Panc1 (cell line): Measurements from ENCODE around the gene ZDHHC14. TPM values are rescaled to one million over a fixed set of nuclear protein-coding genes. Genes with fewer than 3 reads are reported as not detected.

Experiments used
- ATAC-seq: fragments of 200-7000 bp; cut with Tn5 transposase; 2 replicates; pipeline ENCODE4 v1.9.1; 2020; ENCODE audit warnings: mild to moderate bottlenecking, moderate library complexity
- BruUV-seq: library from RNA; stranded (reverse); fragments of 400-500 nt; replicated peaks from 2 replicates; lab custom pipeline; 2021; lab: Mats Ljungman, UMichigan
- CTCF ChIA-PET: fragments of 300-600 bp; sonication (Branson Sonifier 250); formaldehyde crosslinking; loops from one replicate; lab custom pipeline; 2022; ENCODE audit warnings: antibody characterized with exemption; lab: Charles Lee
- POLR2A ChIA-PET: fragments of 300-600 bp; sonication (Branson Sonifier 250); formaldehyde crosslinking; loops from one replicate; lab custom pipeline; 2022; ENCODE audit warnings: antibody characterized with exemption; lab: Charles Lee
- DNase-seq: peaks from one replicate; pipeline ENCODE4 v3.0.0-alpha.2; 2010; ENCODE audit warnings: low read depth, low spot score
- H3K27ac ChIP-seq: 2 replicates; pipeline ENCODE4 v1.5.1; 2011; ENCODE audit warnings: mild to moderate bottlenecking, low read length, inconsistent platforms
- H3K27me3 ChIP-seq: fragments of 200-500 bp; sonication (Bioruptor generic); 2 replicates; pipeline ENCODE4 v1.6.0; 2014; ENCODE audit warnings: low read length, inconsistent platforms; ENCODE audit not compliant: control insufficient read depth, insufficient read depth
- H3K36me3 ChIP-seq: fragments of 200-500 bp; sonication (Bioruptor generic); 2 replicates; pipeline ENCODE4 v1.5.1; 2014; ENCODE audit warnings: inconsistent platforms, mild to moderate bottlenecking, low read length, moderate library complexity; ENCODE audit not compliant: control insufficient read depth, insufficient read depth
- H3K4me1 ChIP-seq: 2 replicates; pipeline ENCODE4 v1.5.1; 2011; ENCODE audit warnings: inconsistent platforms, mild to moderate bottlenecking, low read length, moderate library complexity; ENCODE audit not compliant: control insufficient read depth, insufficient read depth
- H3K4me3 ChIP-seq, 2 experiments: 2 replicates each; pipeline ENCODE4 v1.5.1; 2011 to 2012; ENCODE audit warnings: low read depth in 2 of 2, low read length in 2 of 2, mild to moderate bottlenecking in 2 of 2, inconsistent platforms in 1 of 2, moderate library complexity in 1 of 2
- H3K9me3 ChIP-seq: fragments of 200-500 bp; sonication (Bioruptor generic); 2 replicates; pipeline ENCODE4 v1.5.1; 2014; ENCODE audit warnings: low read depth, mild to moderate bottlenecking, inconsistent platforms, low read length, moderate library complexity; ENCODE audit not compliant: control insufficient read depth, insufficient read depth
- CTCF ChIP-seq: fragments of 450-650 bp; IDR thresholded peaks from 2 replicates; pipeline ENCODE4 v1.5.1; 2017; ENCODE audit warnings: mild to moderate bottlenecking
- POLR2AphosphoS5 ChIP-seq: IDR thresholded peaks from 2 replicates; pipeline ENCODE4 v1.6.1; 2012; ENCODE audit warnings: mild to moderate bottlenecking, low read depth, low read length, moderate library complexity
- REST ChIP-seq, 2 experiments: IDR thresholded peaks; 2 replicates each; pipeline ENCODE4 v1.6.1; 2011 to 2012; ENCODE audit warnings: low read depth in 2 of 2, control low read depth in 1 of 2, low read length in 1 of 2, mild to moderate bottlenecking in 1 of 2, moderate library complexity in 1 of 2; ENCODE audit not compliant: insufficient read depth in 1 of 2
- SIN3A ChIP-seq: IDR thresholded peaks from 2 replicates; pipeline ENCODE4 v1.6.1; 2012; ENCODE audit warnings: low read depth, mild to moderate bottlenecking, low read length, moderate library complexity, borderline replicate concordance; ENCODE audit not compliant: insufficient read depth
- TCF7L2 ChIP-seq: IDR thresholded peaks from 2 replicates; pipeline ENCODE4 v1.6.1; 2011; ENCODE audit warnings: mild to moderate bottlenecking, low read depth, low read length, inconsistent platforms
- in situ Hi-C: cut with HindIII; loops from 2 replicates; pipeline ENCODE4 v1.10.0; 2016; ENCODE audit warnings: low sequenced_read_pairs, low pct_unique_long_range_greater_than_20kb
- intact Hi-C: fragments of 100-400 bp; cut with micrococcal nuclease; formaldehyde crosslinking; loops from one replicate; pipeline ENCODE4 v1.10.0; 2022; ENCODE audit not compliant: unreplicated experiment
- total RNA-seq: library from RNA; stranded (reverse); gene quantifications from one replicate; pipeline ENCODE4 v1.2.1, GENCODE V29; 2021; ENCODE audit not compliant: unreplicated experiment

Gene ZDHHC14
- total RNA-seq, 1 experiment from 2014 or later = 19.9 TPM

GRCh38 chr6:157547112-157547511 is 166.1 kb downstream of the ZDHHC14 start:
- TF ChIP-seq SIN3A (no peak), CTCF (no peak)
- CTCF ChIA-PET = no interaction called here
- Histone ChIP-seq H3K36me3 (no peaks in the 10 kb centered on the region; the same call in 1 of the 2 replicates), H3K27ac (no peak overlapping the region), H3K9me3 (no peaks in the 10 kb centered on the region), H3K4me3 (no peak overlapping the region), H3K4me1 (no peaks in the 10 kb centered on the region), H3K27me3 (no peaks in the 10 kb centered on the region)
- DNase-seq (no peak), ATAC-seq (no peak)
- intact Hi-C loops = no loop called here
- BruUV-seq = no TSS peak
- POLR2A ChIA-PET = no interaction called here
- in situ Hi-C loops = no loop called here

- ChIA-PET POLR2A (no interaction called here), CTCF (no interaction called here)
- Histone ChIP-seq H3K4me1 (no peaks in the 10 kb centered on the region), H3K9me3 (no peaks in the 10 kb centered on the region), H3K36me3 (no peaks in the 10 kb centered on the region; the same call in 1 of the 2 replicates), H3K4me3 (no peak overlapping the region), H3K27ac (no peak overlapping the region), H3K27me3 (no peaks in the 10 kb centered on the region)
- ATAC-seq = no peak
- TF ChIP-seq CTCF (no peak), POLR2AphosphoS5 (no peak), TCF7L2 (no peak), REST (IDR thresholded peaks at IDR 0.05; ENCODE audit: insufficient read depth in 1 of 2, low read depth in 2 of 2, low read length in 1 of 2) (no peak), SIN3A (no peak)
- intact Hi-C loops = no loop called here
- DNase-seq = no peak
- no TSS peak for BruUV-seq
- in situ Hi-C loops = no loop called here
Measured at GRCh38 chr6:157548635-157549467, 167.9 kb downstream of the ZDHHC14 start.
